A549 (cell line): Measurements from ENCODE around the gene TMEM176B. TPM values are rescaled to one million over a fixed set of nuclear protein-coding genes. Genes with fewer than 3 reads are reported as not detected.

ENCODE experiments used
- ATAC-seq, 2 experiments: fragments of 200-7000 bp in 1 of 2; fragments of >200 bp in 1 of 2; cut with Nextera tagmentation in 1 of 2; cut with Tn5 transposase in 1 of 2; 3 replicates each; pipeline versions ENCODE4 v1.8.0 to v1.9.1; 2018 to 2020; ENCODE audit warnings: mild to moderate bottlenecking in 1 of 2, moderate library complexity in 1 of 2
- CTCF ChIA-PET: fragments of 300-600 bp; sonication (Branson Sonifier 250); formaldehyde crosslinking; extraction: SDS; loops from one replicate; lab custom pipeline; 2021; ENCODE audit warnings: antibody characterized with exemption, inconsistent platforms; lab: Yijun Ruan, JAX
- POLR2A ChIA-PET: fragments of 350-600 bp; formaldehyde crosslinking; extraction: SDS; loops from one replicate; lab custom pipeline; 2021; ENCODE audit warnings: antibody characterized with exemption, inconsistent platforms; lab: Yijun Ruan, JAX
- DNase-seq, 2 experiments: peaks; one replicate each; pipeline versions ENCODE4 v3.0.0 to v3.0.0-alpha.2; 2011 to 2016; ENCODE audit warnings: low read depth in 1 of 2, low spot score in 1 of 2
- FAIRE-seq: peaks from 2 replicates; lab custom pipeline; 2011; peaks lifted over from hg19 to GRCh38; lab: Jason Lieb, UNC
- H3K27ac ChIP-seq, 2 experiments: fragments of >200 bp; sonication (Bioruptor Twin); formaldehyde crosslinking; 3 replicates each; pipeline ENCODE4 v1.5.1; 2016 to 2017
- H3K4me1 ChIP-seq: fragments of >200 bp; sonication (Bioruptor Twin); formaldehyde crosslinking; 3 replicates; pipeline ENCODE4 v1.6.1; 2016
- H3K4me2 ChIP-seq: fragments of >200 bp; sonication (Bioruptor Twin); formaldehyde crosslinking; 3 replicates; pipeline ENCODE4 v1.6.1; 2016
- H3K4me3 ChIP-seq: fragments of >200 bp; sonication (Bioruptor Twin); formaldehyde crosslinking; 3 replicates; pipeline ENCODE4 v1.5.1; 2016
- H3K9me3 ChIP-seq: fragments of >200 bp; sonication (Bioruptor Twin); formaldehyde crosslinking; 3 replicates; pipeline ENCODE4 v1.6.1; 2016
- CEBPB ChIP-seq, 2 experiments: fragments of >200 bp in 1 of 2; sonication (Bioruptor Twin) in 1 of 2; formaldehyde crosslinking in 1 of 2; IDR thresholded peaks; 2 replicates each; pipeline ENCODE4 v1.6.1; 2012 to 2016
- CHD2 ChIP-seq: fragments of 150-350 bp; IDR thresholded peaks from 2 replicates; pipeline ENCODE4 v1.6.1; 2014; ENCODE audit warnings: low read length; ENCODE audit not compliant: partially characterized antibody
- CHD4 ChIP-seq: fragments of 200-600 bp; sonication (generic); IDR thresholded peaks from 2 replicates; pipeline ENCODE4 v1.6.1; 2016; ENCODE audit warnings: antibody characterized with exemption, mild to moderate bottlenecking, borderline replicate concordance
- CTCF ChIP-seq: fragments of >200 bp; sonication (Bioruptor Twin); formaldehyde crosslinking; IDR thresholded peaks from 3 replicates; pipeline ENCODE4 v1.5.1; 2016
- E2F6 ChIP-seq: IDR thresholded peaks from 2 replicates; pipeline ENCODE4 v1.6.1; 2012; ENCODE audit warnings: low read depth, borderline replicate concordance
- EHMT2 ChIP-seq: fragments of 200-600 bp; sonication (generic); IDR thresholded peaks from 2 replicates; pipeline ENCODE4 v1.6.1; 2016; ENCODE audit warnings: antibody characterized with exemption, low read depth, mild to moderate bottlenecking, moderate library complexity
- EP300 ChIP-seq, 2 experiments: fragments of >200 bp; sonication (Bioruptor Twin); formaldehyde crosslinking; IDR thresholded peaks; 2 replicates in 1 of 2; 3 replicates in 1 of 2; pipeline ENCODE4 v1.6.1; 2016 to 2017
- FOSL2 ChIP-seq, 2 experiments: fragments of 450-650 bp in 1 of 2; fragments of >200 bp in 1 of 2; sonication (Bioruptor Twin) in 1 of 2; formaldehyde crosslinking; IDR thresholded peaks; 2 replicates each; pipeline versions ENCODE4 v1.5.0 to v1.6.1; 2016 to 2020; ENCODE audit warnings: mild to moderate bottlenecking in 1 of 2, moderate library complexity in 1 of 2
- GATA3 ChIP-seq: IDR thresholded peaks from 2 replicates; pipeline ENCODE4 v1.6.1; 2012; ENCODE audit warnings: borderline replicate concordance
- HOXA7 ChIP-seq: fragments of 250-450 bp; sonication (Bioruptor Pico); IDR thresholded peaks from 2 replicates; pipeline ENCODE4 v1.5.0; 2020; ENCODE audit warnings: mild to moderate bottlenecking, moderate library complexity
- HOXB13 ChIP-seq: fragments of 250-450 bp; sonication (Bioruptor Pico); IDR thresholded peaks from 2 replicates; pipeline ENCODE4 v1.5.0; 2020; ENCODE audit warnings: low read depth, mild to moderate bottlenecking, moderate library complexity
- HOXB5 ChIP-seq: fragments of 250-450 bp; sonication (Bioruptor Pico); IDR thresholded peaks from 2 replicates; pipeline ENCODE4 v1.5.0; 2020; ENCODE audit warnings: mild to moderate bottlenecking, moderate library complexity
- JUN ChIP-seq, 2 experiments: fragments of >200 bp; sonication (Bioruptor Twin); formaldehyde crosslinking; IDR thresholded peaks; 2 replicates in 1 of 2; 3 replicates in 1 of 2; pipeline ENCODE4 v1.6.1; 2016 to 2017
- MAZ ChIP-seq: fragments of 150-350 bp; IDR thresholded peaks from 2 replicates; pipeline ENCODE4 v1.6.1; 2014; ENCODE audit warnings: antibody characterized with exemption, low read depth, low read length, borderline replicate concordance
- NPAS2 ChIP-seq: fragments of 250-450 bp; sonication (Bioruptor Pico); IDR thresholded peaks from 2 replicates; pipeline ENCODE4 v1.8.0; 2022; ENCODE audit warnings: mild to moderate bottlenecking, moderate library complexity, borderline replicate concordance
- NR3C1 ChIP-seq: fragments of >200 bp; sonication (Bioruptor Twin); formaldehyde crosslinking; IDR thresholded peaks from 3 replicates; pipeline ENCODE4 v1.6.1; 2017
- POLR2AphosphoS2 ChIP-seq: conservative IDR thresholded peaks from 2 replicates; pipeline ENCODE4 v1.6.1; 2012; ENCODE audit warnings: low read length, improper control_type of control experiment, inconsistent platforms
- RCOR1 ChIP-seq: fragments of 150-350 bp; IDR thresholded peaks from 2 replicates; pipeline ENCODE4 v1.6.1; 2014; ENCODE audit warnings: antibody characterized with exemption, low read length, low read depth
- RNF2 ChIP-seq: fragments of 200-600 bp; sonication (generic); IDR thresholded peaks from 2 replicates; pipeline ENCODE4 v1.6.1; 2016; ENCODE audit warnings: low read depth, mild to moderate bottlenecking, antibody characterized with exemption, moderate library complexity, borderline replicate concordance
- ZNF302 ChIP-seq: fragments of 250-450 bp; sonication (Bioruptor Pico); IDR thresholded peaks from 2 replicates; pipeline ENCODE4 v1.9.0; 2021; ENCODE audit warnings: inconsistent platforms, mild to moderate bottlenecking, moderate library complexity
- WGBS: methylation state at CpG from one replicate; pipeline ENCODE4 v1.1.6; 2017; ENCODE audit errors: missing lambda C conversion rate; 5-methylcytosine and 5-hydroxymethylcytosine counted together
- polyA plus RNA-seq, 4 experiments: library from polyadenylated mRNA; depleted of rRNA in 3 of 4; stranded (reverse); fragments of >200 nt; fragmentation: RNase III in 1 of 4; extraction: RNeasy Plus Mini Kit Qiagen cat#74134 plus additional on column Dnase treatment in 1 of 4; gene quantifications; 2 replicates in 3 of 4; 3 replicates in 1 of 4; pipeline ENCODE4 v1.2.3, GENCODE V29; 2011 to 2017
- TF ChIP-seq, protein P1 (sequence below): fragments of >200 bp; sonication (Bioruptor Twin); formaldehyde crosslinking; IDR thresholded peaks from 3 replicates; pipeline ENCODE4 v1.6.1; 2016
- TF ChIP-seq, protein P2 (sequence below): fragments of 250-450 bp; sonication (Bioruptor Pico); IDR thresholded peaks from 2 replicates; pipeline ENCODE4 v1.5.0; 2021; ENCODE audit warnings: mild to moderate bottlenecking, moderate library complexity, borderline replicate concordance
- TF ChIP-seq, protein P3 (sequence below): fragments of 450-650 bp; IDR thresholded peaks from 2 replicates; pipeline ENCODE4 v1.6.1; 2014; ENCODE audit warnings: antibody characterized with exemption

The TMEM176B gene
- polyA plus RNA-seq, 2 of the 4 experiments (the other 2 are of a cell fraction): 0.10 TPM; not detected in 1

DNA sequence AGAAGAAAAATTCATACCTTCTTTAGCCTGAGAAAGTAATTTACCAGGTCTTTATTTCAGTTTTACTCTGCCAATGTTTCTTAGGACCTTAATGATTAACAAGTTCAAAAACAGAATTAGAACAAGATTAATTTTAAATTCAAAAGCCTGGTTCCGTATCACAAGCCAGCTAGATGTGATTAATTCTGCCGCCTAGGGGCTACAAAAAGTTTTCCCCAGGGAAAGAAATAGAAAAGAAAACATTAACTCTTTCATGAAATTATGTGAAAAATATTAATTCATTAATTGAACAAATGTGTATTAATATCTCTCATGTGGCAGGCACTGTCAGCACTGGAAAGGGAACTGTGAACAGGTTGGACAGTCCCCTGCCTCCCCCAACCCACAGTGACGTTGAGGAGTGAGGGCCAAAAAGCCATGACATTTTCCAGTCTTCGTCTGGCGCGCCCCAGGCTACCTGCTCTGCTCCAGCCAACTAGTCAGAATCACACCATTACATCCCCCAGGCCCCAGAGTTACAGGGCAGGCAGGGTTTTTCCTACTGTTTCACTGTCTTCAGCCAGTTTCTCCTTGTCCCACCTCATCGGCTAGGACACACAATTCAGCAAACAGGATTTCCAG is 20.5 kb upstream of the TMEM176B start:
- ATAC-seq (no peak), DNase-seq (no peak), FAIRE-seq (no peak)
- no peaks in the 10 kb centered on the region for H3K4me1 ChIP-seq
- no peak overlapping the region for H3K27ac ChIP-seq
- ChIA-PET CTCF (no interaction called here), POLR2A (no interaction called here)
- H3K9me3 ChIP-seq: peaks cover 8% of the 10 kb centered on the region; the same call in 2 of the 3 replicates
- H3K4me2 ChIP-seq: no peak overlapping the region
- no peak overlapping the region for H3K4me3 ChIP-seq
- 41% methylated on average over 7 of the region's 7 CpGs for WGBS
- no peak for TF ChIP-seq EP300 (IDR thresholded peaks at IDR 0.05)
- no peak for TF ChIP-seq GATA3
- no peak for TF ChIP-seq MAZ
- TF ChIP-seq JUN (IDR thresholded peaks at IDR 0.05): no peak
- no peak for TF ChIP-seq NR3C1
- TF ChIP-seq, protein P1, sequence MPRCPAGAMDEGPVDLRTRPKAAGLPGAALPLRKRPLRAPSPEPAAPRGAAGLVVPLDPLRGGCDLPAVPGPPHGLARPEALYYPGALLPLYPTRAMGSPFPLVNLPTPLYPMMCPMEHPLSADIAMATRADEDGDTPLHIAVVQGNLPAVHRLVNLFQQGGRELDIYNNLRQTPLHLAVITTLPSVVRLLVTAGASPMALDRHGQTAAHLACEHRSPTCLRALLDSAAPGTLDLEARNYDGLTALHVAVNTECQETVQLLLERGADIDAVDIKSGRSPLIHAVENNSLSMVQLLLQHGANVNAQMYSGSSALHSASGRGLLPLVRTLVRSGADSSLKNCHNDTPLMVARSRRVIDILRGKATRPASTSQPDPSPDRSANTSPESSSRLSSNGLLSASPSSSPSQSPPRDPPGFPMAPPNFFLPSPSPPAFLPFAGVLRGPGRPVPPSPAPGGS: no peak
- no peak for TF ChIP-seq POLR2AphosphoS2
- no peak for TF ChIP-seq EHMT2
- no peak for TF ChIP-seq E2F6
- no peak for TF ChIP-seq CEBPB (IDR thresholded peaks at IDR 0.05)
- no peak for TF ChIP-seq RNF2
- no peak for TF ChIP-seq ZNF302
- TF ChIP-seq HOXB5 (CRISPR knock-in tag): no peak
- TF ChIP-seq CHD2: no peak
- TF ChIP-seq NPAS2 (CRISPR knock-in tag): no peak

GRCh38 chr7:150820148-150820547 is 20.0 kb upstream of the TMEM176B start:
- DNase-seq (no peak), FAIRE-seq (no peak), ATAC-seq (no peak)
- 5% methylated on average over 5 of the region's 5 CpGs for WGBS
- Histone ChIP-seq H3K9me3 (peaks cover 8% of the 10 kb centered on the region; the same call in 2 of the 3 replicates), H3K4me2 (no peak overlapping the region), H3K4me1 (no peaks in the 10 kb centered on the region), H3K27ac (no peak overlapping the region), H3K4me3 (no peak overlapping the region)
- POLR2A ChIA-PET: no interaction called here
- TF ChIP-seq, protein P2, sequence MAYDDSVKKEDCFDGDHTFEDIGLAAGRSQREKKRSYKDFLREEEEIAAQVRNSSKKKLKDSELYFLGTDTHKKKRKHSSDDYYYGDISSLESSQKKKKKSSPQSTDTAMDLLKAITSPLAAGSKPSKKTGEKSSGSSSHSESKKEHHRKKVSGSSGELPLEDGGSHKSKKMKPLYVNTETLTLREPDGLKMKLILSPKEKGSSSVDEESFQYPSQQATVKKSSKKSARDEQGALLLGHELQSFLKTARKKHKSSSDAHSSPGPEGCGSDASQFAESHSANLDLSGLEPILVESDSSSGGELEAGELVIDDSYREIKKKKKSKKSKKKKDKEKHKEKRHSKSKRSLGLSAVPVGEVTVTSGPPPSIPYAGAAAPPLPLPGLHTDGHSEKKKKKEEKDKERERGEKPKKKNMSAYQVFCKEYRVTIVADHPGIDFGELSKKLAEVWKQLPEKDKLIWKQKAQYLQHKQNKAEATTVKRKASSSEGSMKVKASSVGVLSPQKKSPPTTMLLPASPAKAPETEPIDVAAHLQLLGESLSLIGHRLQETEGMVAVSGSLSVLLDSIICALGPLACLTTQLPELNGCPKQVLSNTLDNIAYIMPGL (CRISPR knock-in tag): no peak
- TF ChIP-seq RNF2 (no peak), HOXB13 (no peak), HOXA7 (CRISPR knock-in tag) (no peak), CTCF (no peak), GATA3 (no peak), FOSL2 (IDR thresholded peaks at IDR 0.05) (no peak), FOSL2 (CRISPR knock-in tag; IDR thresholded peaks at IDR 0.05) (no peak), CHD4 (no peak), POLR2AphosphoS2 (no peak), JUN (IDR thresholded peaks at IDR 0.05) (no peak), RCOR1 (no peak)
- TF ChIP-seq, protein P3, sequence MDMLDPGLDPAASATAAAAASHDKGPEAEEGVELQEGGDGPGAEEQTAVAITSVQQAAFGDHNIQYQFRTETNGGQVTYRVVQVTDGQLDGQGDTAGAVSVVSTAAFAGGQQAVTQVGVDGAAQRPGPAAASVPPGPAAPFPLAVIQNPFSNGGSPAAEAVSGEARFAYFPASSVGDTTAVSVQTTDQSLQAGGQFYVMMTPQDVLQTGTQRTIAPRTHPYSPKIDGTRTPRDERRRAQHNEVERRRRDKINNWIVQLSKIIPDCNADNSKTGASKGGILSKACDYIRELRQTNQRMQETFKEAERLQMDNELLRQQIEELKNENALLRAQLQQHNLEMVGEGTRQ: no peak
- CTCF ChIA-PET: no interaction called here
